Stomach smooth muscle (tissue), 2 donors: ENCODE measurements around the gene FNDC3B.

Experiments used
- H3K27ac ChIP-seq: one replicate; pipeline ENCODE4 v1.7.0; 2013; ENCODE audit warnings: mild to moderate bottlenecking, low read length, inconsistent platforms
- H3K27me3 ChIP-seq, 2 donors: one replicate each; pipeline ENCODE4 v1.7.0; 2013; ENCODE audit warnings: low read length in 2 of 2; ENCODE audit not compliant: insufficient read depth in 2 of 2, control insufficient read depth in 1 of 2
- H3K36me3 ChIP-seq, 2 donors: one replicate each; pipeline ENCODE4 v1.7.0; 2013; ENCODE audit warnings: low read length in 2 of 2; ENCODE audit not compliant: control insufficient read depth in 2 of 2, insufficient read depth in 2 of 2
- H3K4me1 ChIP-seq: one replicate; pipeline ENCODE4 v1.7.0; 2013; ENCODE audit warnings: low read length; ENCODE audit not compliant: control insufficient read depth, insufficient read depth
- H3K4me3 ChIP-seq, 2 donors: one replicate each; pipeline ENCODE4 v1.7.0; 2013; ENCODE audit warnings: low read length in 2 of 2
- H3K9ac ChIP-seq, 2 donors: one replicate each; pipeline ENCODE4 v1.7.0; 2013; ENCODE audit warnings: low read length in 2 of 2, mild to moderate bottlenecking in 1 of 2
- H3K9me3 ChIP-seq, 2 donors: one replicate each; pipeline ENCODE4 v1.7.0; 2013; ENCODE audit warnings: low read length in 2 of 2; ENCODE audit not compliant: control insufficient read depth in 2 of 2
- donor health status: healthy.
- donor health status: Pancreatic carcinoma.

The FNDC3B gene

GRCh38 chr3:172442606-172443005, 403.2 kb downstream of the FNDC3B start:
- peaks cover 3 to 4% of the 10 kb centered on the region in 2 donors for H3K27me3 ChIP-seq
- H3K9ac ChIP-seq = no peak overlapping the region
- H3K9me3 ChIP-seq = no peaks in the 10 kb centered on the region
- no peaks in the 10 kb centered on the region for H3K36me3 ChIP-seq
- H3K4me3 ChIP-seq = no peak overlapping the region
- no peaks in the 10 kb centered on the region for H3K4me1 ChIP-seq
- H3K27ac ChIP-seq = no peak overlapping the region

DNA sequence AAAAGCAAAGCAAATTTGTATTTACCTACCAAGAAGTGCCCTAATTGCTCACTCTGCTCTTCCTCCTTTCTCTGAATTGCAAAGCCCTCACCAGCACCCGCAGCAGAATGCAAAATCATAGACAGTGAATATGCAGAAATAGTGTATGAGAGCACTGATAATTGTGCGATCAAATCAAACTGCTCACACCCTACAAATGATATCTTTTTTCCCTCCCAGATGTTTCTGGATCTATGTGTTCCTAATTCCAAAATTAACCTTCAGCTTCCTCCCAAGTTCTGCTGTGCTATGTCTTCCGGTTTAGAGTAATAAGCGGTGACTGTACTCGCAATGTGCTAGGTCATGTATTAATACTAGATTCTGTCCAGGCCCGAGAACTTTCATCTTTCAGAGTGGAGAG, 405.4 kb downstream of the FNDC3B start:
- H3K4me1 ChIP-seq = no peaks in the 10 kb centered on the region
- H3K27me3 ChIP-seq = peaks cover 24 to 25% of the 10 kb centered on the region in 2 donors
- H3K4me3 ChIP-seq = no peak overlapping the region
- H3K9ac ChIP-seq = no peak overlapping the region
- no peaks in the 10 kb centered on the region for H3K9me3 ChIP-seq
- H3K27ac ChIP-seq = no peak overlapping the region
- no peaks in the 10 kb centered on the region for H3K36me3 ChIP-seq

DNA sequence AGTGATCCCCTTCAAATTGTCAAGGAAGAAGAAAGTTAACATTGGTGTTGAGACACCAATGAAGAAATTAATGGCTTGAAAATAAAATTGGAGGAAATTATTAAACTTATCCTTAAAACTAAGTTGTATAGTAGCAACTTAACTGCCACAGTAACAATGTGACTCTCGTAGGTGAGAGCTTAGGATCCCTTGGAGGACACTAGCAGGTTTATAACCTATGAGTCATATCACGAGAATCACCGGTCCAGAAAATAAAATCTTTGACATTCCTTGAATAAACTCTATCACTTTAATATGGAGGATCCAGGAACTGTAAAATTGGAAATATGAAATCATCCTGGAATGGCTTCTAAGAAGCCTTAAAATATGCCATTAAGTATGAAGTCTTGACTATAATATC, 406.8 kb downstream of the FNDC3B start:
- H3K4me1 ChIP-seq = no peaks in the 10 kb centered on the region
- H3K27me3 ChIP-seq = peaks cover 29 to 34% of the 10 kb centered on the region in 2 donors
- H3K27ac ChIP-seq = no peak overlapping the region
- no peak overlapping the region for H3K9ac ChIP-seq
- no peak overlapping the region for H3K4me3 ChIP-seq
- no peaks in the 10 kb centered on the region for H3K36me3 ChIP-seq
- H3K9me3 ChIP-seq = no peaks in the 10 kb centered on the region

- H3K36me3 ChIP-seq = no peaks in the 10 kb centered on the region
- H3K4me1 ChIP-seq = no peaks in the 10 kb centered on the region
- no peaks in the 10 kb centered on the region for H3K9me3 ChIP-seq
- no peak within 1 kb of the TSS for H3K27ac ChIP-seq
- H3K9ac ChIP-seq = no peak within 1 kb of the TSS
- peak within 1 kb of the TSS in 1 of 2 donors; percentile 9 for H3K4me3 ChIP-seq
- peaks cover 29 to 39% of the 10 kb centered on the region in 2 donors for H3K27me3 ChIP-seq
These were observed 408.5 kb downstream of the FNDC3B start, which contains the start of gene GHSR for GRCh38 chr3:172447611-172448579. Gene GHSR, minus strand, starts transcription at chr3:172448456. Its CDS starts 43 bp downstream, at chr3:172448413.

- Histone ChIP-seq H3K4me3 (no peak overlapping the region), H3K9ac (no peak overlapping the region), H3K36me3 (no peaks in the 10 kb centered on the region), H3K27ac (no peak overlapping the region), H3K4me1 (no peaks in the 10 kb centered on the region), H3K9me3 (no peaks in the 10 kb centered on the region), H3K27me3 (peaks cover 29 to 39% of the 10 kb centered on the region in 2 donors)
These were observed 409.5 kb downstream of the FNDC3B start for GRCh38 chr3:172448661-172449465.

DNA sequence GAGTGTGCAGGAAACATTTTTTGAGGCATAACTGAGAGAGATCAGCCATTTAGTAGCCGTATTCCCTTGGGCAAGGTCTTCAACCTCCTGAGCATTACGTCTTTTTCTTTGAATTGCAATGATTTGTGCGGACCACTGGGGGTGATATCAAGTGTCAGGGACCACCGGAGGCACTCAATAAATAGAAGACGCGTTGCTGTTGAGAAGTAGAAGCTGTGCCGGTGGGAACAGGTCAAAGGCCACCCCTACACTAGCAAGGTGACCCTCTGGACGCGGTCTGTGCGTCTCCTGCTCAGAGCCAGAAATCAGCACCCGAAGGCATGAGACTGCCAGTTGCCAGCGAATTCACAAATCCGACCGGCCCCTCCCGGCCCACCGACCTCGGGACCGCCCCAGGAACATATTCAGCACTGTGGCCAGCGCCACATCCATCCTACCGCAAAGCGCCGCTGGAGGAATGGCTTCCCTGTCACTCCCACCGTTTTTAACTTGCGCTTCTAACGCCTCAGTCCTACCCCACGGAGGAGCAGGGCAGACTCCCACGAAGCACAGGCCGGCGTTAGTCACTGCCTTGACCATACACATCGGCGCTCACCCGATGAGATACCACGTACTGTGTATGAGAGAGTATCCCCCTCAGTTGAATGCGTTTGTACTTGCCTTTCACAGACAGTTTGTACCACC, 410.2 kb downstream of the FNDC3B start:
- no peak overlapping the region for H3K9ac ChIP-seq
- peaks cover 29 to 39% of the 10 kb centered on the region in 2 donors for H3K27me3 ChIP-seq
- no peaks in the 10 kb centered on the region for H3K36me3 ChIP-seq
- H3K4me1 ChIP-seq = no peaks in the 10 kb centered on the region
- H3K4me3 ChIP-seq = peak overlapping the region in 1 of 2 donors; percentile 8
- no peaks in the 10 kb centered on the region for H3K9me3 ChIP-seq
- no peak overlapping the region for H3K27ac ChIP-seq
